Ectodermal cell (in vitro differentiated cells): ENCODE data around the gene NXPE4. TPM values are rescaled to one million over a fixed set of nuclear protein-coding genes. Genes with fewer than 3 reads are reported as not detected.
"Not testable (repeated sequence)": the region's sequence is repeated elsewhere in the genome, so short reads cannot be mapped to it uniquely, and the experiment has no call there.

Source experiments
- H3K27ac ChIP-seq: 2 replicates; pipeline ENCODE4 v1.7.0; 2013; ENCODE audit warnings: mild to moderate bottlenecking, low read depth, low read length; ENCODE audit not compliant: insufficient read depth, poor library complexity, severe bottlenecking
- H3K27me3 ChIP-seq: 2 replicates; pipeline ENCODE4 v1.7.0; 2013; ENCODE audit warnings: mild to moderate bottlenecking, low read length; ENCODE audit not compliant: insufficient read depth, control insufficient read depth, poor library complexity, severe bottlenecking
- H3K36me3 ChIP-seq: one replicate; pipeline ENCODE4 v1.7.0; 2013; ENCODE audit warnings: low read length; ENCODE audit not compliant: control insufficient read depth, insufficient read depth
- H3K4me1 ChIP-seq: one replicate; pipeline ENCODE4 v1.7.0; 2013; ENCODE audit warnings: low read length; ENCODE audit not compliant: control insufficient read depth, insufficient read depth
- H3K4me3 ChIP-seq: 2 replicates; pipeline ENCODE4 v1.7.0; 2013; ENCODE audit warnings: low read depth, low read length, control low read depth; ENCODE audit not compliant: insufficient read depth
- H3K9me3 ChIP-seq: 2 replicates; pipeline ENCODE4 v1.7.0; 2013; ENCODE audit warnings: mild to moderate bottlenecking, low read length, moderate library complexity; ENCODE audit not compliant: control insufficient read depth
- WGBS, 2 experiments: methylation state at CpG; one replicate each; pipeline ENCODE4 v1.1.7; 2013; ENCODE audit warnings: missing lambda C conversion rate in 2 of 2; 5-methylcytosine and 5-hydroxymethylcytosine counted together
- polyA plus RNA-seq, 4 experiments: library from polyadenylated mRNA; stranded (reverse); fragments of 50-300 nt; gene quantifications; one replicate each; pipeline ENCODE4 v1.2.3, GENCODE V29; 2013

Gene NXPE4
- polyA plus RNA-seq (2013, experiment 1 of 4), result not detected
- not detected for polyA plus RNA-seq (2013, experiment 2 of 4)
- polyA plus RNA-seq (2013, experiment 3 of 4), result not detected
- not detected for polyA plus RNA-seq (2013, experiment 4 of 4)

DNA sequence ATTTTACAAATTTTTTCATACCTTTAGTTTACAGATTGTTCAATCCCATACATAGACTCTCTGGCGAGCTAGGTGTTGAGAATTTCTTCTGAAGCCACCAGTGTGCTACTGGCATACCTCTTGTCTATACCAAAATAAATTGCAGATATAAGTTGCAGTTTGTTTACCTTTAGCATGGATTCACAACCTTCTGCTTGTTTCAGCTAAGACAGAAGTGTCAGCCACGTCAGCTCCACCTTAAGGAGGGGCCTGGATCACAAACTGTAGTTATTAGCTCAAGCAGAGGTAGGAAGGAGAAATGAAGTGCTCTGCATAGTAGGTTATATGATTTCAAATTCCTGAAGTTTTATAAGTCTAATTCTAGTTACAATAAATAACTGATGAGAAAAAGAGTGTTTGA lies at the start of gene NXPE4:
Gene NXPE4, minus strand, starts transcription at position 216 of the 400 bp plus-strand sequence. CDS start 1,027 bp downstream, outside the sequence.
- no peak within 1 kb of the TSS for H3K27ac ChIP-seq
- no peaks in the 10 kb centered on the region for H3K9me3 ChIP-seq
- H3K36me3 ChIP-seq, result no peaks in the 10 kb centered on the region
- no peak within 1 kb of the TSS for H3K4me3 ChIP-seq
- 77 to 87% methylated on average over 2 of the region's 2 CpGs for WGBS, 2 experiments
- no peaks in the 10 kb centered on the region for H3K4me1 ChIP-seq
- H3K27me3 ChIP-seq, result no peaks in the 10 kb centered on the region

DNA sequence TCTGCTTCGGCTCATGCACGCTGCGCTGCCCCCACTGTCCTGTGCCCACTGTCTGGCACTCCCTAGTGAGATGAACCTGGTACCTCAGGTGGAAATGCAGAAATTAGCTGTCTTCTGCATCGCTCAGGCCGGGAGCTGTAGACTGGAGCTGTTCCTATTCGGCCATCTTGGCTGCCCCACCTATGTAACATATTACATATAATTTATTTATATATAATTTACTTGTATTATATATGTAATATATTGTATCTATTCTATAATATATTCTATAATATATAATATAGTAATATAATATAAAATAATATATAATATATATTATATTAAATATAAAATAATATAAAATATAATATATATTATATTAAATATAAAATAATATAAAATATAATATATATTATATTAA lies 43.9 kb upstream of the NXPE4 start:
- WGBS, 2 experiments, result 99% methylated on average over 5 of the region's 6 CpGs
- H3K36me3 ChIP-seq, H3K27me3 ChIP-seq, H3K4me3 ChIP-seq, H3K4me1 ChIP-seq, H3K27ac ChIP-seq, H3K9me3 ChIP-seq: not testable (repeated sequence)

DNA sequence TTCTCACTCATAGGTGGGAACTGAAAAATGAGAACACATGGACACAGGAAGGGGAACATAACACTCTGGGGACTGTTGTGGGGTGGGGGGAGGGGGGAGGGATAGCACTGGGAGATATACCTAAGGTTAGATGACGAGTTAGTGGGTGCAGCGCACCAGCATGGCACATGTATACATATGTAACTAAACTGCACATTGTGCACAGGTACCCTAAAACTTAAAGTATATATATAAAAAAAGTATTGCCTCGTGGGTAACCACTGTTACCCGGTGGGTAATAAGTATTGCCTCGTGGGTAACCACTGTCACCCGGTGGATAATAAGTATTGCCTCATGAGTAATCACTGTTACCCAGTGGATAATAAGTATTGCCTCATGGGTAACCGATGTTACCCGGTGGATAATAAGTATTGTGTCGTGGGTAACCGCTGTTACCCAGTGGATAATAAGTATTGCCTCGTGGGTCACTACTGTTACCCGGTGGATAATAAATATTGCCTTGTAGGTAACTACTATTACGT lies 35.9 kb upstream of the NXPE4 start:
- H3K36me3 ChIP-seq, H3K9me3 ChIP-seq, H3K4me1 ChIP-seq, H3K4me3 ChIP-seq, H3K27ac ChIP-seq, H3K27me3 ChIP-seq: not testable (repeated sequence)
- 88 to 89% methylated on average over 10 to 12 of the region's 13 CpGs for WGBS, 2 experiments

DNA sequence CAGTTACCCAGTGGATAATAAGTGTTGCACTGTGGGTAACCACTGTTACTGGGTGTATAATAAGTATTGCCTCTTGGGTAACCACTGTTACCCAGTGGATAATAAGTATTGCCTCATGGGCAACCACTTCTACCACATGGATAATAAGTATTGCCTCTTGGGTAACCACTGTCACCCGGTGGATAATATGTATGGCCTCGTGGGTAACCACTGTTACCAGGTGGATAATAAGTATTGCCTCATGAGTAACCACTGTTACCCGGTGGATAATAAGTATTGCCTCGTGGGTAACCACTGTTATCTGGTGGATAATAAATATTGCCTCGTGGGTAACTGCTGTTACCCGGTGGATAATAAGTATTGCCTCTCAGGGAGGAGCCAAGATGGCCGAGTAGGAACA lies 29.7 kb upstream of the NXPE4 start:
- Histone ChIP-seq H3K9me3 (peaks cover 9% of the 10 kb centered on the region), H3K4me1 (no peaks in the 10 kb centered on the region), H3K27ac (no peak overlapping the region), H3K4me3 (no peak overlapping the region), H3K36me3 (no peaks in the 10 kb centered on the region), H3K27me3 (no peaks in the 10 kb centered on the region)
- 88 to 89% methylated on average over 7 of the region's 7 CpGs for WGBS, 2 experiments

DNA sequence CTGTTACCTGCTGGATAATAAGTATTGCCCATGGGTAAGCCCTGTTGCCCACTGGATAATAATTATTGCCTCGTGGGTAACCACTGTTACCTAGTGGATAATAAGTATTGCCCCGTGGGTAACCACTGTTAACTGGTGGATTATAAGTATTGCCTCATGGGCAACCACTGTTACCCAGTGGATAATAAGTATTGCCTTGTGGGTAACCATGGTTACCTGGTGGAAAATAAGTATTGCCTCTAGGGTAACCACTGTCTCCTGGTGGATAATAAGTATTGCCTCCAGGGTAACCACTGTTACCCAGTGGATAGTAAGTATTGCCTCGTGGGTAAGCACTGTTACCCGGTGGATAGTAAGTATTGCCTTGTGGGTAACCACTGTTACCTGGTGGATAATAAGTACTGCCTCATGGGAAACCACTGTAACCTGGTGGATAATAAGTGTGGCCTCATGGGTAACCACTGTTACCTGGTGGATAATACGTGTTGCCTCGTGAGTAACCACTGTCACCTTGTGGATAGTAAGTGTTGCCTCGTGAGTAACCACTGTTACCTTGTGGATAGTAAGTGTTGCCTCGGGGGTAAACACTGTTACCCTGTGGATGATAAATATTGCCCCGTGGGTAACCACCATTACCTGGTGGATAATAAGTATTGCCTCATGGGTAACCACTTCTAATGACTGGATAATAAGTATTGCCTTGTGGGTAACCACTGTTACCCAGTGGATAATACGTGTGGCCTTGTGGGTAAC lies 29.0 kb upstream of the NXPE4 start:
- 89% methylated on average over 10 of the region's 10 CpGs for WGBS, 2 experiments
- Histone ChIP-seq H3K27ac (no peak overlapping the region), H3K9me3 (peaks cover 9% of the 10 kb centered on the region), H3K27me3 (no peaks in the 10 kb centered on the region), H3K4me1 (no peaks in the 10 kb centered on the region), H3K36me3 (no peaks in the 10 kb centered on the region), H3K4me3 (no peak overlapping the region)

DNA sequence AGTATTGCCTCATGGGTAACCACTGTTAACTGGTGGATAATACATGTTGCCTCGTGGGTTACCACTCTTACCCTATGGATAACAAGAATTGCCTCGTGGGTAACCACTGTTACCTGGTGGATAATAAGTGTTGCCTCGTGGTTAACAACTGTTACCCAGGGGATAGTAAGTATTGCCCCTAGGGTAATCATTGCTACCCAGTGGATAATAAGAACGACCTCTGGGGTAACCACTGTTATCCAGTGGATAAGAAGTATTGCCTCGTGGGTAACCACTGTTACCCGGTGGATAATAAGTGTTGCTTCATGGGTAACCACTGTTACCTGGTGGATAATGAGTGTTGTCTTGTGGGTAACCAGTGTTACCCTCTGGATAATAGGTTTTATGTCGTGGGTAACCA lies 28.1 kb upstream of the NXPE4 start:
- 91 to 92% methylated on average over 7 of the region's 7 CpGs for whole genome bisulfite sequencing, 2 experiments
- peaks cover 9% of the 10 kb centered on the region for H3K9me3 ChIP-seq
- no peaks in the 10 kb centered on the region for H3K27me3 ChIP-seq
- no peaks in the 10 kb centered on the region for H3K36me3 ChIP-seq
- no peaks in the 10 kb centered on the region for H3K4me1 ChIP-seq
- no peak overlapping the region for H3K27ac ChIP-seq
- H3K4me3 ChIP-seq, result no peak overlapping the region

DNA sequence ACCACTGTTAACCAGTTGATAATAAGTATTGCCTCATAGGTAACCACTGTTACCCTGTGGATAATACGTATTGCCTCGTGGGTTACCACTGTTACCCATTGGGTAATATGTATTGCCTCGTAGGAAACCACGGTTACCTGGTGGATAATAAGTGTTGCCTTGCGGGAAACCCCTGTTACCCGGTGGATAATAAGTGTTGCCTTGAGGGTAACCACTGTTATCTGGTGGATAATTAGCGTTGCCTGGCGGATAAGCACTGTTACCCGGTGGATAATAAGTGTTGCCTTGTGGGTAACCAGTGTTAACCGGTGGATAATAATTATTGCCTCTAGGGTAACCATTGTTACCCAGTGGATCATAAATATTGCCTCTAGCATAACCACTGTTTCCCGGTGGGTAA lies 27.3 kb upstream of the NXPE4 start:
- H3K9me3 ChIP-seq, result peaks cover 15% of the 10 kb centered on the region
- no peaks in the 10 kb centered on the region for H3K27me3 ChIP-seq
- 97 to 98% methylated on average over 11 of the region's 11 CpGs for WGBS, 2 experiments
- no peak overlapping the region for H3K27ac ChIP-seq
- no peak overlapping the region for H3K4me3 ChIP-seq
- H3K4me1 ChIP-seq, result no peaks in the 10 kb centered on the region
- H3K36me3 ChIP-seq, result no peaks in the 10 kb centered on the region

DNA sequence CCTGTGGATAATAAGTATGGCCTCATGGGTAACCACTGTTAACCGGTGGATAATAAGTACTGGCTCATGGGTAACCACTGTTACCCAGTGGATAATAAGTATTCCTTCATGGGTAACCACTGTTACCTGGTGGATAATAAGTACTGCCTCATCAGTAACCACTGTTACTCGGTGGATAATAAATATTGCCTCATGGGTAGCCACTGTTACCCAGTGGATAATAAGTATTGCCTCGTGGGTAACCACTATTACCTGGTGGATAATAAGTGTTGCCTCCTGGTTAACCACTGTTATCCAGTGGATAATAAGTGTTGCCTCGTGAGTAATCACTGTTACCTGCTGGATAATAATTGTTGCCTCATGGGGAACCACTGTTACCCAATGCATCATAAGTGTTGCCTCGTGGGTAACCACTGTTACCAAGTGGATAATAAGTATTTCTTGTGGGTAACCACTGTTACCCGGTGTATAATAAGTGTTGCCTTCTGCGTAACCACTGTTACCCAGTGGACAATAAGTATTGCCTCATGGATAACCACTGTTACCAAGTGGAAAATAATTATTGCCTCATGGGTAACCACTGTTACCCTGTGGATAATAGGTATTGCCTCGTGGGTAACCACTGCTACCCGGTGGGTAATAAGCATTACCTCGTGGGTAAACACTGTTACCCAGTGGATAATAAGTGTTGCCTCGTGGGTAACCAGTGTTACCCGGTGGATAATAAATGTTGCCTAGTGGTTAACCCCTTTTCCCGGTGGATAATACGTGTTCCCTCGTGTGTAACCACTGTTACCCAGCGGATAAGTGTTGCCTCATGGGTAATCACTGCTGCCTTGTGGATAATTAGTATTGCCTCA lies 26.6 kb upstream of the NXPE4 start:
- Histone ChIP-seq H3K27ac (no peak overlapping the region), H3K27me3 (no peaks in the 10 kb centered on the region), H3K4me1 (no peaks in the 10 kb centered on the region), H3K9me3 (peaks cover 16% of the 10 kb centered on the region), H3K36me3 (no peaks in the 10 kb centered on the region), H3K4me3 (no peak overlapping the region)
- WGBS, 2 experiments, result 94 to 95% methylated on average over 16 of the region's 16 CpGs

DNA sequence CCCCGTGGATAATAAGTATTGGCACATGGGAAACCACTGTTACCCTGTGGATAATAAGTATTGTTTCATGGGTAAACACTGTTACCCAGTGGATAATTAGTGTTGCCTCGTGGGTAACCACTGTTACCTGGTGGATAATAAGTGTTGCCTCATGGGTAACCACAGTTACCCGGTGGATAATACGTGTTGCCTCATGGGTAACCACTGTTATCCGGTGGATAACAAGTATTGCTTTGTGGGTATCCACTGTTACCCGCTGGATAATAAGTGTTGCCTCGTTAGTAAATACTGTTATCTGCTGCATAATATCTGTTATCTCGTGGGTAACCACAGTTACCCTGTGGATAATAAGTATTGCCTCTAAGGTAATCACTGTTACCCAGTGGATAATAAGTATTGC lies 25.5 kb upstream of the NXPE4 start:
- H3K4me1 ChIP-seq, result no peaks in the 10 kb centered on the region
- no peaks in the 10 kb centered on the region for H3K27me3 ChIP-seq
- H3K9me3 ChIP-seq, result peaks cover 16% of the 10 kb centered on the region
- 95% methylated on average over 8 of the region's 8 CpGs for WGBS, 2 experiments
- H3K4me3 ChIP-seq, result no peak overlapping the region
- no peak overlapping the region for H3K27ac ChIP-seq
- no peaks in the 10 kb centered on the region for H3K36me3 ChIP-seq

DNA sequence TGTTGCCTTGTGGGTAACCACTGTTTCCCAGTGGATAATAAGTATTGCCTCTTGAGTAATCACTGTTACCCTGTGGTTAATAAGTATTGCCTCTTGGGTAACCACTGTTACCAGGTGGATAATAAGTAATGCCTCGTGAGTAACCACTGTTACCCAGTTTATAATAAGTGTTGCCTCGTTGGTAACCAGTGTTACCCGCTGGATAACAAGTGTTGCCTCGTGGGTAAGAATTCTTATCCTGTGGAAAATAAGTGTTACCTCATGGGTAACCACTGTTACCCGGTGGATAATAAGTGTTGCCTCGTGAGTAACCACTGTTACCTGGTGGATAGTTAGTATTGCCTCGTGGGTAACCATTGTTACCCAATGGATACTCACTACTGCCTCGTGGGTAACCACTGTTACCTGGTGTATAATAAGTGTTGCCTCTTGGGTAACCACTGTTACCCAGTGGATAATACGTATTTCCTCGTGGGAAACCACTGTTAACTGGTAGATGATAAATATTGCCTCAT lies 24.1 kb upstream of the NXPE4 start:
- no peaks in the 10 kb centered on the region for H3K36me3 ChIP-seq
- no peaks in the 10 kb centered on the region for H3K4me1 ChIP-seq
- H3K27me3 ChIP-seq, result no peaks in the 10 kb centered on the region
- H3K27ac ChIP-seq, result no peak overlapping the region
- H3K4me3 ChIP-seq, result no peak overlapping the region
- H3K9me3 ChIP-seq, result peaks cover 12% of the 10 kb centered on the region
- 88 to 92% methylated on average over 10 of the region's 10 CpGs for WGBS, 2 experiments
